ENCODE data around the gene CPD. TPM values are rescaled to one million over a fixed set of nuclear protein-coding genes. Genes with fewer than 3 reads are reported as not detected.

Gene CPD
- total RNA-seq, 3 donors from 2014 or later = 39.2 to 77.3 (median 74.7) TPM

DNA sequence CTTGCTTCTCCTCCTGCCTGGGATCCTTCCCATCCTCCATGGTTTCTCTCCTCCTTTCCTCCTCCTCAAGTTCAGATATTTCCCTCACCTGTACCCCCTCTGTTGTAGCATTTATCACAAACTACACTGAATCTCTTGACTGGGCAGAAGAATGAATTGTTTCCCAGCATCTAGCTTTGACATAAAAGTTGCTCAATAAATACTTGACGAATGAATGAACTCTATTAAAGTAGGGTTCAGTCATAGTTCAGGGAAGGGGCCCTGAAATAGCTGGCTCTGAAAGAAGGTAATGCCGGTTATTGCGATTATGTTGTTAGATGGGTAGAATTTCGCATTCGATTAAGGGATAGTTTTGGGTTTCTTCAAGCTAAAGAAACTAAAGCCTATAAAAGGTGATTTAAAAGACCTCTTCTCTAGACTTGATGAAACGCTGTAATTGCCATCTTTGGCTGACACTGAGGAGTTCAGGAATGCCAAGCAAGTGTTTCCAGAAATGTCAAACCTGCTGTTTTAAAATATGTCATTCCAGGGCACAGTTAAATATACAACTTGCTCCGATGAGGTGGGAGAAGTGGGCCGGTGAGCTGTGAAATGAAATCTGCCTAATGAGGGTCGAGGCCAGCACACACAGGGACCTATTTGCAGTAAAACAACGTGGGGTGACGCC is 1.0 kb upstream of the CPD start:
- H3K9me3 ChIP-seq = no peaks in the 10 kb centered on the region

DNA sequence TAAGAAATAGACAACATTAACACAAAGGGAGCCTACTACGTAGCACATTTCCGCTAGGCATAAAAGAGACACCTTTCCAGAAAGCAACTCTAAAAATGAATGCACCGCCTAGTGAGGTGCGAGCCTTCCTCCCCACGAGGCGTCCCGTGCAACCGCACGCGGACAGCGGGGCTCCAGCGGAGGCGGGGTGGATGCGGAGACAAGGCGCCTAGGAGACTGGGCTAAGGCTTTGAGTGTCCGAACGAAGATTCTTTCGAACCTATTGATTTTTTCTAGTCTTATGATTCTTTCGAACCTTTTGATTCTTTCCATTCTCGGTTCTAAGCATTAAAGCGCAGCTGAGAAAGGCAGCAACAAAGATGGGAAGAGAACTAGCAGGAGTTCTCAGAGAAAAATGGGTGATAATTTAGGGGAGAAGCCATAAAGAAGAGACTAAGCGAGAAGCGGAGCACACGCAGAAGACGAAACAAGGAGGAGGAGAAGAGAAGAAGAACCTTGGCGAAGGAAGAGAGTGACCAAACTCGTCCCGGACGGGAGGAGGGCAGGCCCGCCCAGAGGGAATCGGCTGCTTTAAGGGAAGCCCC is 394 bp upstream of the CPD start:
- peak overlapping the region; percentile 89 for H3K4me3 ChIP-seq
- ATAC-seq = no peak
- H3K4me1 ChIP-seq (ENCODE audit: low read depth) = peaks cover 19% of the 10 kb centered on the region
- intact Hi-C loops (cut with DNase I, micrococcal nuclease) = no loop called here
- H3K36me3 ChIP-seq (ENCODE audit: low read depth) = no peaks in the 10 kb centered on the region
- peak; percentile 37 to 63 (median 59) for DNase-seq
- H3K9me3 ChIP-seq = no peaks in the 10 kb centered on the region
- TF ChIP-seq, protein P1, sequence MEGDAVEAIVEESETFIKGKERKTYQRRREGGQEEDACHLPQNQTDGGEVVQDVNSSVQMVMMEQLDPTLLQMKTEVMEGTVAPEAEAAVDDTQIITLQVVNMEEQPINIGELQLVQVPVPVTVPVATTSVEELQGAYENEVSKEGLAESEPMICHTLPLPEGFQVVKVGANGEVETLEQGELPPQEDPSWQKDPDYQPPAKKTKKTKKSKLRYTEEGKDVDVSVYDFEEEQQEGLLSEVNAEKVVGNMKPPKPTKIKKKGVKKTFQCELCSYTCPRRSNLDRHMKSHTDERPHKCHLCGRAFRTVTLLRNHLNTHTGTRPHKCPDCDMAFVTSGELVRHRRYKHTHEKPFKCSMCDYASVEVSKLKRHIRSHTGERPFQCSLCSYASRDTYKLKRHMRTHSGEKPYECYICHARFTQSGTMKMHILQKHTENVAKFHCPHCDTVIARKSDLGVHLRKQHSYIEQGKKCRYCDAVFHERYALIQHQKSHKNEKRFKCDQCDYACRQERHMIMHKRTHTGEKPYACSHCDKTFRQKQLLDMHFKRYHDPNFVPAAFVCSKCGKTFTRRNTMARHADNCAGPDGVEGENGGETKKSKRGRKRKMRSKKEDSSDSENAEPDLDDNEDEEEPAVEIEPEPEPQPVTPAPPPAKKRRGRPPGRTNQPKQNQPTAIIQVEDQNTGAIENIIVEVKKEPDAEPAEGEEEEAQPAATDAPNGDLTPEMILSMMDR (IDR thresholded peaks at IDR 0.05) = peak; percentile 24

More for the DNA sequence above, 1.0 kb upstream of the CPD start:
- TF ChIP-seq, protein P1 (IDR thresholded peaks at IDR 0.05) = no peak
- ATAC-seq = no peak
- no peak overlapping the region for H3K4me3 ChIP-seq
- H3K4me1 ChIP-seq (ENCODE audit: low read depth) = peaks cover 19% of the 10 kb centered on the region
- H3K36me3 ChIP-seq (ENCODE audit: low read depth) = no peaks in the 10 kb centered on the region
- no peak for DNase-seq
- intact Hi-C loops (cut with DNase I, micrococcal nuclease) = no loop called here

DNA sequence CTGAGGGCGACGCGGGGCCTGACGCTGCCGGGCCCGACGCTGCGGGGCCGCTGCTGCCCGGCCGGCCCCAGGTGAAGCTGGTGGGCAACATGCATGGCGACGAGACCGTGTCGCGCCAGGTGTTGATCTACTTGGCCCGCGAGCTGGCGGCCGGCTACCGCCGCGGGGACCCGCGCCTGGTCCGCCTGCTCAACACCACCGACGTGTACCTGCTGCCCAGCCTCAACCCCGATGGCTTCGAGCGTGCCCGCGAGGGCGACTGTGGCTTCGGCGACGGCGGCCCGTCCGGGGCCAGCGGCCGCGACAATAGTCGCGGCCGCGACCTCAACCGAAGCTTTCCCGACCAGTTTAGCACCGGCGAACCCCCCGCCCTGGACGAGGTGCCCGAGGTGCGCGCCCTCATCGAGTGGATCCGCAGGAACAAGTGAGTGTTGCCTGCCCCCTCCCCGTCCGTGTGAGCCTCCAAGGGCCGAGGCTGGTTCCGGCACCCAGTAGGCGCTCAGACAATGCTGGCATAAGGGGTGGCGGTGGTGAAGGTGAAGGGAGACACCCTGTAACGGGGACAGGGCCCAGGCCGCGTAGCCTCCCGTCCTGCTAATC is 676 bp downstream of the CPD start:
- H3K4me1 ChIP-seq (ENCODE audit: low read depth) = peaks cover 19% of the 10 kb centered on the region
- H3K4me3 ChIP-seq = peak overlapping the region; percentile 89
- DNase-seq (peak; percentile 34 to 74 (median 62)), ATAC-seq (peak; percentile 44)
- no peaks in the 10 kb centered on the region for H3K36me3 ChIP-seq (ENCODE audit: low read depth)
- no peaks in the 10 kb centered on the region for H3K9me3 ChIP-seq
- intact Hi-C loops (cut with DNase I, micrococcal nuclease) = no loop called here
- TF ChIP-seq, protein P1 (IDR thresholded peaks at IDR 0.05) = no peak

DNA sequence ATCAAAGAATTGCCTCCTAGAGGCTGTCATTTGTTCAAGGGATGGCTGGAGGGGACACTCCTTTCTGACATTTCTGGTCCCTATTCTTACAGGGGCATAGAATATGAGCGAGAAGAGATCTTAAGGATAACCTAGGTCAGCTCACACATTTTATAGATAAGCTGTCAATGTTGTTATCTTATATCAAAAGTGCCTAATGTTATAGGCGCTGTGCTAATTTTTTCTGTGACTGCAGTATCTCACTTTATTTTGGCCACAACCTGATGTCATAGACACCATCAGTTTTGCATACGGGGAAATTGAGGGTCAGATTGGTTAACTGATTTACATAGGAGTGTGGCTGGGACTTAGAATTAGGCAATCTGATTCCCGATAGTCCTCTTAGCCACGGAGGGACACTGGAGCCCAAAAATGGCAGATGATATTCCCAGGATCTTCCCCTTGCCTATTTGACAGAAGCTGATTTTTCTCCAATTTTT is 1.2 kb downstream of the CPD start:
- H3K4me3 ChIP-seq = no peak overlapping the region
- ATAC-seq (no peak), DNase-seq (no peak)
- H3K36me3 ChIP-seq (ENCODE audit: low read depth) = no peaks in the 10 kb centered on the region
- TF ChIP-seq, protein P1 (IDR thresholded peaks at IDR 0.05) = no peak
- intact Hi-C loops (cut with DNase I, micrococcal nuclease) = no loop called here
- H3K4me1 ChIP-seq (ENCODE audit: low read depth) = peaks cover 19% of the 10 kb centered on the region
- no peaks in the 10 kb centered on the region for H3K9me3 ChIP-seq

DNA sequence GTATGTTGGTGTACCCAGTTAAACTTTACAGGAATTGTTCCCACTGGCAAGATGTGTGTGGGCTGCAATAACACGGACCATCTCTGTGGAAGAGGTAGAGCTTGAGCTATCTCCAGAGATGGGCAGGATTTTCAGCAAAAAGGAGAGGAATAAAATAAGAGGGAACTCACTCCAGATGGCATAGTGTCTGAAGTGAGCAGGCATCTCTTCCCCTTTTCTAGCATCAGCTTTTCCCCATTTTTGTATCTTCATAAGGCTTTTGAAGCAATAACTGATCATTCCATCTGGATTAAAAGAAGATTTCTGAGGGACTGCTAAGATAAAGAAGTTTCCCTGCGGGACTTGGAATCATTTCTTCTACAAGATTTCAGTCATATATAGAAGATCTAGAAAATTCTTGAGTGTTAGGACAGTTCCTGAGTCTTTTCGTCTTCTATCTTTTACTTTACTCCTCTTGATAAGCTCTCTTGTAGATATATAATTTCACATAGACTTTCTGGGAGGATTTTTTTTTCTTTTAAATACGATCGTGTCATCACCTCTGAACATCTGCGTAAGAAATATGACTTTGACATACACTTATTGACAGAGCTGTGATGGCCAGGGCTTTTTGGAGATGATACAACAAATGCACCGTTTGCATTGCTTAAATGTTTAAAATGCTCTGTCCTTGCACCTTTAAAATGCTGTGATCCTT is 2.1 kb downstream of the CPD start:
- intact Hi-C loops (cut with DNase I, micrococcal nuclease) = no loop called here

More for the DNA sequence above, 2.1 kb downstream of the CPD start:
- DNase-seq = no peak
- no peaks in the 10 kb centered on the region for H3K36me3 ChIP-seq (ENCODE audit: low read depth)
- H3K9me3 ChIP-seq = no peaks in the 10 kb centered on the region
- TF ChIP-seq, protein P1 (IDR thresholded peaks at IDR 0.05) = no peak
- peaks cover 19% of the 10 kb centered on the region for H3K4me1 ChIP-seq (ENCODE audit: low read depth)
- no peak overlapping the region for H3K4me3 ChIP-seq
- ATAC-seq = no peak
